C4-2B (cell line): ENCODE results near the gene GPD2.

Experiments used
- H3K27ac ChIP-seq: fragments of 450-650 bp; 2 replicates; pipeline ENCODE4 v1.5.1; 2017
- ZFX ChIP-seq: fragments of 450-650 bp; IDR thresholded peaks from 2 replicates; pipeline ENCODE4 v1.6.1; 2017
- TF ChIP-seq, protein P1 (sequence below): fragments of 450-650 bp; conservative IDR thresholded peaks from 2 replicates; pipeline ENCODE4 v1.5.1; 2017; ENCODE audit warnings: mild to moderate bottlenecking

Gene GPD2

DNA sequence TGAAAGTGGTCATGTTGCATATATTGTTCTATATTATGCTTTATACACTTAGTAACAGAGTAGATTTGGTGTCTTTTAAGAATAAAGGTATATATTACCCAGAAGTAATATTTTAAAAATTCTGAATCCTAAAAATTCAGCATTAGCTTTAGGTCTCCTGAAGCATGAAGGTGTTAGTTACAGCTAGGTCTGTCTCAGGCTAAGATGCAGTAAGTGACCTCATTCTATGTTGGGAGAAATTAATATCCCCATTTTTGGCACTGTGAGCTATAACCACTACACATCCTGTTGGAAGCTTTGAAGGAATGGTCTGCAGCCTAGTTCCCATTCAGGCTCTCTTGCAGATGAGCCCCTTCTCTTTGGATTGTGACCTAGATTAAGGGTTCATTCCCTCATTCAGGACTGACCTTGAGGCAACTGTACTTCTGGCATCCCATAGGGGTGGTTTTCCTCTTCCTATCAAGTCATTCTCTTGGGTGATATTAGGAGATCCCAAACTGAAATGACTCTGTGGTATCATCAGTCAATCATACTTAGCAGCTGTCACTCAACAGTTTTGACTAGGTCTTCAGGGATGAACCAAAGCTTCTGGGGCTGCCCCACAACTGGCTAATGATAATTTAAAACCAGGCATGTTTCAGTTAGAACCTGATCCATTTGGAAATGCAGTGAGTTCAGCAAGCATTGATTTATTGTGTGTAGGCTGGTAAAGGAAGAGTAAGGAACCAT lies 117.7 kb downstream of the GPD2 start:
- H3K27ac ChIP-seq: no peak overlapping the region
- TF ChIP-seq, protein P1, sequence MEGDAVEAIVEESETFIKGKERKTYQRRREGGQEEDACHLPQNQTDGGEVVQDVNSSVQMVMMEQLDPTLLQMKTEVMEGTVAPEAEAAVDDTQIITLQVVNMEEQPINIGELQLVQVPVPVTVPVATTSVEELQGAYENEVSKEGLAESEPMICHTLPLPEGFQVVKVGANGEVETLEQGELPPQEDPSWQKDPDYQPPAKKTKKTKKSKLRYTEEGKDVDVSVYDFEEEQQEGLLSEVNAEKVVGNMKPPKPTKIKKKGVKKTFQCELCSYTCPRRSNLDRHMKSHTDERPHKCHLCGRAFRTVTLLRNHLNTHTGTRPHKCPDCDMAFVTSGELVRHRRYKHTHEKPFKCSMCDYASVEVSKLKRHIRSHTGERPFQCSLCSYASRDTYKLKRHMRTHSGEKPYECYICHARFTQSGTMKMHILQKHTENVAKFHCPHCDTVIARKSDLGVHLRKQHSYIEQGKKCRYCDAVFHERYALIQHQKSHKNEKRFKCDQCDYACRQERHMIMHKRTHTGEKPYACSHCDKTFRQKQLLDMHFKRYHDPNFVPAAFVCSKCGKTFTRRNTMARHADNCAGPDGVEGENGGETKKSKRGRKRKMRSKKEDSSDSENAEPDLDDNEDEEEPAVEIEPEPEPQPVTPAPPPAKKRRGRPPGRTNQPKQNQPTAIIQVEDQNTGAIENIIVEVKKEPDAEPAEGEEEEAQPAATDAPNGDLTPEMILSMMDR: no peak
- no peak for TF ChIP-seq ZFX

DNA sequence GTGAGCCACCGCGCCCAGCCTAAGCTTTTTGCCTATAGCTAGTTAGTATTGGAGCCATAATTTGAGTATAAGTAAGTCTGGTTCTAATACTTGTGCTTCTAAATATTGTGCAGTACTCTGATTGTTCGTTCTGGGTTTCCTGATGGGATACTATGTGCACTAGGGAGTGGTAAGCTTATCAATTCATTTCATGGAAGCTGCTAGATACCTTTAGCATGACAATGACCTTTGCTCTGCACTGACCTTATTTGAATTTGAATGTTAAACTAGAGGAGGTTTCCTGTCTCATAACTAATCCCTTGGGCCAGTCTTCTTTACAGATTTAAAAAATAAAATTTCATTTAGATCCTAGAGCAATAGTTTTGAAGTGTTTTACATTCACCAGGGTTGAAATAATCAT lies 125.1 kb downstream of the GPD2 start:
- TF ChIP-seq, protein P1: no peak
- no peak for TF ChIP-seq ZFX
- H3K27ac ChIP-seq: no peak overlapping the region

- TF ChIP-seq, protein P1: no peak
- TF ChIP-seq ZFX: no peak
- no peak overlapping the region for H3K27ac ChIP-seq
Observed at GRCh38 chr2:156562124-156562523, 125.9 kb downstream of the GPD2 start.

DNA sequence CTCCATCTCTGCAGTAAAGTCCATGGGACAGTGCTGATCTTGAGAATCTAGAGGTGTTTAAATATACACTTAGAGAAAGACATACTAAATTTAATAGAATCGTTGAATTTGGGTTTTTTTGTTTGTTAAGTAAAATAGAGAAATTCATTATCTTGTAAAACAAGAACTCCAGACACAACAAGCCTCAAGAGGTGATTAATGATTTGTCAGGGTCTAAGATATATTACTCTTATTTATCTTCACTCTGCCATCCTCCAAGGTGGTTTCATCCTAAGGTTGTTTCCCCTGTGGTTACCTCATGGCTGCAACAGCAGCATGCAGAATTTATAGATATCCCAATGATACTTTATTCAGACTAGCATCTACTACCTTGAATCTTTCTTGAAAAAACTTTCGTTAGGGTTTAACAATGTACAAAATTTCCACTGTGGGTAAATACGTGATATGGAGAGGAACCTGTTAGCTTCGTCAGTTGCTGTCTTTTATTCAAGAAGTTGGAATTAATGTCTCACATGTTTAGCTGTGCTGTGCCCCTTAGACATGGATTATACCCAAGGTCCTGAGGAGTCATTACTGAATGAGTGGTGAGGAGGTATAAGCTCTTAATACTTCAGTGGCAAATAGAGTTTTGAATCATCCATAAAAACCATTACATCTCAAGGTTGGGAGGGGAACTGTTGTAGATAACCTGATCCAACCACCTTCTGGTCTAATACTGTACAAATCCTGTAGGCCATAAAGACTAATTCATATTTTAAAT lies 128.0 kb downstream of the GPD2 start:
- H3K27ac ChIP-seq: no peak overlapping the region
- TF ChIP-seq ZFX: no peak
- TF ChIP-seq, protein P1: no peak

GRCh38 chr2:156565066-156565710 lies 129.0 kb downstream of the GPD2 start:
- TF ChIP-seq, protein P1: no peak
- TF ChIP-seq ZFX: no peak
- H3K27ac ChIP-seq: no peak overlapping the region

DNA sequence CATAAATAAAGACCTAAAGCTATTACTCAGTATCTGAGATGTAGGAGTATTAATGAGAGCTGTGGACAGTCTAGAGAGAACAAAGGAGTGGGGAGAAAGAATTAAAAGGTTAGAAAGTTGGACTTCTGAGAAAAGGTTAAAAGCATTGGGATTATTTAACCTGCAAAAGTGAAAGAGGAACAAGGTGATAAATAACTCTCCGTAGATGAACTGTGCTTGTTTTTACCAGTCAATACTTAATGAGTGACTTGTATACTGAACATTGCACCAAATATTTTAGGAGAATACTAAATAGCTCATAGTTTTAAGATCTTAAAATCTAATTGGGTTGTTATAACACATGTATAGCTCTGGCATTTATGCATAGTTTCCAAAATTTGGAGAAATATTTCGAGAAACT lies 137.5 kb downstream of the GPD2 start:
- TF ChIP-seq, protein P1: no peak
- no peak for TF ChIP-seq ZFX
- H3K27ac ChIP-seq: no peak overlapping the region

- TF ChIP-seq, protein P1: no peak
- TF ChIP-seq ZFX: no peak
Observed at GRCh38 chr2:156574112-156574511, 137.9 kb downstream of the GPD2 start.

More at GRCh38 chr2:156574112-156574511, 137.9 kb downstream of the GPD2 start:
- no peak overlapping the region for H3K27ac ChIP-seq
